Esophagus squamous epithelium (tissue), 5 donors: ENCODE measurements around the gene RTN4RL2. TPM values are rescaled to one million over a fixed set of nuclear protein-coding genes. Genes with fewer than 3 reads are reported as not detected.

Experiments used
- DNase-seq: peaks from one replicate; lab custom pipeline; 2025; lab: John Stamatoyannopoulos, UW
- H3K27ac ChIP-seq, 4 donors: fragments of 200-600 bp; sonication (generic); one replicate each; pipeline ENCODE4 v1.5.1; 2016 to 2019; ENCODE audit warnings: mild to moderate bottlenecking in 1 of 4
- H3K27me3 ChIP-seq, 4 donors: fragments of 200-600 bp; sonication (generic); 1 replicate in 3 of 4; 2 replicates in 1 of 4; pipeline versions ENCODE4 v1.5.1 to v1.6.0; 2017 to 2021; ENCODE audit warnings: antibody characterized with exemption in 1 of 4
- H3K36me3 ChIP-seq, 3 donors: fragments of 200-600 bp; sonication (generic); one replicate each; pipeline ENCODE4 v1.5.1; 2016 to 2019
- H3K4me1 ChIP-seq, 3 donors: fragments of 200-600 bp; sonication (generic); one replicate each; pipeline ENCODE4 v1.5.1; 2017 to 2019
- H3K4me3 ChIP-seq, 4 donors: fragments of 200-600 bp; sonication (generic); 1 replicate in 3 of 4; 2 replicates in 1 of 4; pipeline ENCODE4 v1.5.1; 2016 to 2019; ENCODE audit warnings: mild to moderate bottlenecking in 2 of 4, moderate library complexity in 1 of 4
- H3K9me3 ChIP-seq, 3 donors: fragments of 200-600 bp; sonication (generic); one replicate each; pipeline ENCODE4 v1.5.1; 2016 to 2019
- CTCF ChIP-seq, 6 experiments: fragments of 450-650 bp in 4 of 6; fragments of 200-600 bp in 2 of 6; sonication (generic) in 2 of 6; IDR thresholded peaks; one replicate each; pipeline ENCODE4 v1.5.1; 2016 to 2019; ENCODE audit warnings: antibody characterized with exemption in 6 of 6, mild to moderate bottlenecking in 4 of 6, moderate library complexity in 4 of 6
- POLR2A ChIP-seq, 4 donors: fragments of 450-650 bp; IDR thresholded peaks; one replicate each; pipeline ENCODE4 v1.6.1; 2017; ENCODE audit warnings: antibody characterized with exemption in 4 of 4, mild to moderate bottlenecking in 4 of 4, moderate library complexity in 3 of 4
- WGBS, 2 donors: methylation state at CpG; one replicate each; pipeline ENCODE4 v1.1.5; 2018; 5-methylcytosine and 5-hydroxymethylcytosine counted together
- intact Hi-C: fragments of 100-400 bp; cut with DNase I; formaldehyde crosslinking; loops from one replicate; pipeline ENCODE4 v1.15.0; 2022
- total RNA-seq, 4 donors: library from RNA; depleted of rRNA; stranded (reverse); fragments of >200 nt; gene quantifications; one replicate each; pipeline ENCODE4 v1.1.0, GENCODE V29; 2016
- donor health status: DM: yes; HTN: yes; CAD: no.

Gene RTN4RL2
- total RNA-seq, 4 donors from 2014 or later: 0.66 to 1.1 (median 0.90) TPM

- 94 to 97% methylated on average over 3 of the region's 3 CpGs for WGBS, 2 donors
- Histone ChIP-seq H3K36me3 (no peaks in the 10 kb centered on the region), H3K4me1 (peaks cover 0 to 41% (median 17%) of the 10 kb centered on the region in 3 donors), H3K27me3 (no peaks in the 10 kb centered on the region), H3K9me3 (no peaks in the 10 kb centered on the region), H3K27ac (no peak overlapping the region), H3K4me3 (no peak overlapping the region)
- TF ChIP-seq POLR2A (IDR thresholded peaks at IDR 0.05) (no peak), CTCF (IDR thresholded peaks at IDR 0.05) (no peak)
- intact Hi-C loops: no loop called here
- no peak for DNase-seq
Measured at GRCh38 chr11:57502376-57502775, 42.0 kb downstream of the RTN4RL2 start.

DNA sequence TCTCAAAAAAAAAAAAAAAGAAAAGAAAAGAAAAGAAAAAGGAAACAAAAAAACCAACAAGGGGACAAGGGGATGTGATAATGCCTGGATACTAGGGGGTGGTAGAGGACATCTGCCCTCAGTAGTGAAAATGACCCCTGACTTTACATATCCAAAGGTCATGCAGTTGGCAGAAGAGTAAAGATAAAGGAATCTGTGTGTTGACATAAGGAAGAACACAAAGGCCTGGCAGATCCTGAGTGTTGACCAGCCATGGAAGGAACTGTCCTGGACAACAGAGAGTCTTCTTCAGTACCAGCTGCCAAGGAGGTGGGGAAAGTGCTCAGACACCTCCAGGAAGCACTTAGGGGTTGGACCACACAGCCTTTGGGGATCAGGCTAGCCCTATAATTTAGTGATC is 42.5 kb downstream of the RTN4RL2 start:
- Histone ChIP-seq H3K9me3 (no peaks in the 10 kb centered on the region), H3K27ac (no peak overlapping the region)
- intact Hi-C loops: no loop called here

DNA sequence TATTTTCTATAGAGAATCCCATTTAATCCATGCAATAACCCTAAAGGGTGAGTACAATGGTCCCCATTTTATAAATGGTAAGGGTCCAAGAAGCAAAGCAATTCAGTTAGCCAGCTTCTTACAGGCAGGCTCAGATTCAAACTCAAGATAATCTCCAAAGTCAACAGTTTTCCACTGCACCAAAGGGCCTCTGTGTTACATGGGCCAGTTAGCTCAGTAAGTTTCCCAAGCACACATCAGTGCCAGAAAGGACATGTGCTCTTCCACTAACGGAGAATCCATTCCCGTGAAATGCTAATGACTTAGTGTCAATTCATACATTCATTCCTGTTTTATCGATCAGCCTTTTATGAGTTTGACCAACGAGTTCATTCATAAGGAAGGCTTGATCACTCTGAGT is 44.2 kb downstream of the RTN4RL2 start:
- Histone ChIP-seq H3K27me3 (no peaks in the 10 kb centered on the region), H3K27ac (no peak overlapping the region), H3K4me3 (no peak overlapping the region), H3K4me1 (peaks cover 0 to 32% (median 10%) of the 10 kb centered on the region in 3 donors), H3K36me3 (no peaks in the 10 kb centered on the region), H3K9me3 (no peaks in the 10 kb centered on the region)
- TF ChIP-seq CTCF (IDR thresholded peaks at IDR 0.05) (no peak), POLR2A (IDR thresholded peaks at IDR 0.05) (no peak)
- intact Hi-C loops: no loop called here
- WGBS, 2 donors: 83 to 90% methylated on average over 4 of the region's 4 CpGs
- no peak for DNase-seq

More for the DNA sequence above, 42.5 kb downstream of the RTN4RL2 start:
- TF ChIP-seq POLR2A (IDR thresholded peaks at IDR 0.05): no peak
- TF ChIP-seq CTCF (IDR thresholded peaks at IDR 0.05): no peak
- no peaks in the 10 kb centered on the region for H3K27me3 ChIP-seq
- no peaks in the 10 kb centered on the region for H3K36me3 ChIP-seq
- DNase-seq: no peak
- peaks cover 0 to 41% (median 17%) of the 10 kb centered on the region in 3 donors for H3K4me1 ChIP-seq
- H3K4me3 ChIP-seq: no peak overlapping the region

- H3K4me1 ChIP-seq: peaks cover 0 to 12% (median 0%) of the 10 kb centered on the region in 3 donors
- DNase-seq: no peak
- no peak for TF ChIP-seq CTCF (IDR thresholded peaks at IDR 0.05)
- no peak for TF ChIP-seq POLR2A (IDR thresholded peaks at IDR 0.05)
- no peak overlapping the region for H3K27ac ChIP-seq
- no peaks in the 10 kb centered on the region for H3K36me3 ChIP-seq
- 85 to 91% methylated on average over 1 of the region's 1 CpG for WGBS, 2 donors
- H3K27me3 ChIP-seq: no peaks in the 10 kb centered on the region
- no peak overlapping the region for H3K4me3 ChIP-seq
- intact Hi-C loops: no loop called here
- no peaks in the 10 kb centered on the region for H3K9me3 ChIP-seq
Measured at GRCh38 chr11:57506522-57506921, 46.2 kb downstream of the RTN4RL2 start.

- H3K9me3 ChIP-seq: no peaks in the 10 kb centered on the region
- H3K27ac ChIP-seq: no peak overlapping the region
- no peak for DNase-seq
- no peak for TF ChIP-seq POLR2A (IDR thresholded peaks at IDR 0.05)
- TF ChIP-seq CTCF (IDR thresholded peaks at IDR 0.05): no peak
- no peak overlapping the region for H3K4me3 ChIP-seq
- no peaks in the 10 kb centered on the region for H3K36me3 ChIP-seq
- peaks cover 0 to 13% (median 3%) of the 10 kb centered on the region in 3 donors for H3K4me1 ChIP-seq
- 55 to 63% methylated on average over 7 of the region's 7 CpGs for WGBS, 2 donors
- intact Hi-C loops: no loop called here
- H3K27me3 ChIP-seq: no peaks in the 10 kb centered on the region
Measured at GRCh38 chr11:57508341-57509170, 48.2 kb downstream of the RTN4RL2 start.
